HEK293 (cell line): ENCODE measurements around the gene DCAKD.

Experiments used
- GLIS2 ChIP-seq: fragments of 450-650 bp; formaldehyde crosslinking; IDR thresholded peaks from 2 replicates; pipeline ENCODE4 v1.5.1; 2016; ENCODE audit warnings: missing biosample characterization, missing genetic modification characterization
- ZBTB8A ChIP-seq: fragments of 450-650 bp; formaldehyde crosslinking; IDR thresholded peaks from 2 replicates; pipeline ENCODE4 v1.5.1; 2016; ENCODE audit warnings: missing biosample characterization, missing genetic modification characterization
- ZNF10 ChIP-seq: fragments of 450-650 bp; formaldehyde crosslinking; IDR thresholded peaks from 2 replicates; pipeline ENCODE4 v1.5.1; 2017; ENCODE audit warnings: missing biosample characterization, missing genetic modification characterization
- ZNF114 ChIP-seq: fragments of 450-650 bp; formaldehyde crosslinking; IDR thresholded peaks from 2 replicates; pipeline ENCODE4 v1.5.0; 2017; ENCODE audit warnings: missing biosample characterization, missing genetic modification characterization
- ZNF138 ChIP-seq: fragments of 450-650 bp; formaldehyde crosslinking; IDR thresholded peaks from 2 replicates; pipeline ENCODE4 v1.5.1; 2016; ENCODE audit warnings: missing biosample characterization, missing genetic modification characterization, borderline replicate concordance
- ZNF174 ChIP-seq: fragments of 450-650 bp; formaldehyde crosslinking; IDR thresholded peaks from 2 replicates; pipeline ENCODE4 v1.5.0; 2017; ENCODE audit warnings: missing biosample characterization, mild to moderate bottlenecking, missing genetic modification characterization
- ZNF19 ChIP-seq: fragments of 450-650 bp; formaldehyde crosslinking; IDR thresholded peaks from 2 replicates; pipeline ENCODE4; 2016; ENCODE audit warnings: missing biosample characterization, missing genetic modification characterization, low read depth
- ZNF23 ChIP-seq: fragments of 450-650 bp; formaldehyde crosslinking; IDR thresholded peaks from 2 replicates; pipeline ENCODE4 v1.5.1; 2016; ENCODE audit warnings: missing biosample characterization, missing genetic modification characterization, borderline replicate concordance
- ZNF24 ChIP-seq: fragments of 450-650 bp; formaldehyde crosslinking; IDR thresholded peaks from 2 replicates; pipeline ENCODE4 v1.5.1; 2016; ENCODE audit warnings: missing biosample characterization, missing genetic modification characterization
- ZNF341 ChIP-seq: fragments of 450-650 bp; formaldehyde crosslinking; IDR thresholded peaks from 2 replicates; pipeline ENCODE4; 2016; ENCODE audit warnings: low read depth, missing biosample characterization, missing genetic modification characterization
- ZNF501 ChIP-seq: fragments of 450-650 bp; formaldehyde crosslinking; IDR thresholded peaks from 2 replicates; pipeline ENCODE4 v1.5.1; 2016; ENCODE audit warnings: missing biosample characterization, missing genetic modification characterization
- ZNF521 ChIP-seq: fragments of 450-650 bp; formaldehyde crosslinking; IDR thresholded peaks from 2 replicates; pipeline ENCODE4 v1.5.1; 2017; ENCODE audit warnings: missing biosample characterization, mild to moderate bottlenecking, missing genetic modification characterization
- ZNF529 ChIP-seq: fragments of 450-650 bp; formaldehyde crosslinking; IDR thresholded peaks from 2 replicates; pipeline ENCODE4 v1.5.1; 2017; ENCODE audit warnings: missing genetic modification characterization, missing biosample characterization; ENCODE audit not compliant: insufficient replicate concordance
- ZNF548 ChIP-seq: fragments of 450-650 bp; formaldehyde crosslinking; IDR thresholded peaks from 2 replicates; pipeline ENCODE4 v1.5.1; 2016; ENCODE audit warnings: missing biosample characterization, missing genetic modification characterization
- ZNF621 ChIP-seq: fragments of 450-650 bp; formaldehyde crosslinking; IDR thresholded peaks from 2 replicates; pipeline ENCODE4 v1.5.1; 2017; ENCODE audit warnings: missing biosample characterization, missing genetic modification characterization
- ZNF626 ChIP-seq: fragments of 450-650 bp; sonication (Bioruptor Pico); formaldehyde crosslinking; IDR thresholded peaks from 2 replicates; pipeline ENCODE4 v1.5.1; 2018; ENCODE audit warnings: missing biosample characterization, missing genetic modification characterization, inconsistent platforms
- ZNF660 ChIP-seq: fragments of 450-650 bp; IDR thresholded peaks from 2 replicates; pipeline ENCODE4 v1.5.1; 2018; ENCODE audit warnings: missing biosample characterization, mild to moderate bottlenecking, missing genetic modification characterization
- ZNF677 ChIP-seq: fragments of 450-650 bp; IDR thresholded peaks from 2 replicates; pipeline ENCODE4 v1.5.0; 2018; ENCODE audit warnings: missing biosample characterization, mild to moderate bottlenecking, missing genetic modification characterization, moderate library complexity
- ZNF76 ChIP-seq: fragments of 450-650 bp; formaldehyde crosslinking; IDR thresholded peaks from 2 replicates; pipeline ENCODE4; 2016; ENCODE audit warnings: low read depth, missing biosample characterization, missing genetic modification characterization, borderline replicate concordance
- ZNF776 ChIP-seq: fragments of 450-650 bp; formaldehyde crosslinking; IDR thresholded peaks from 2 replicates; pipeline ENCODE4 v1.5.0; 2017; ENCODE audit warnings: missing biosample characterization, missing genetic modification characterization, borderline replicate concordance
- ZNF830 ChIP-seq: fragments of 450-650 bp; IDR thresholded peaks from 2 replicates; pipeline ENCODE4 v1.5.0; 2018; ENCODE audit warnings: missing biosample characterization, missing genetic modification characterization, low read depth, mild to moderate bottlenecking, moderate library complexity
- ZSCAN30 ChIP-seq: fragments of 450-650 bp; IDR thresholded peaks from 2 replicates; pipeline ENCODE4 v1.5.1; 2018; ENCODE audit warnings: missing biosample characterization, mild to moderate bottlenecking, missing genetic modification characterization, moderate library complexity
- TF ChIP-seq, protein P1 (sequence below): fragments of 450-650 bp; formaldehyde crosslinking; IDR thresholded peaks from 2 replicates; pipeline ENCODE4 v1.5.1; 2017; ENCODE audit warnings: missing biosample characterization, missing genetic modification characterization
- TF ChIP-seq, protein P2 (sequence below): fragments of 450-650 bp; formaldehyde crosslinking; IDR thresholded peaks from 2 replicates; pipeline ENCODE4 v1.5.1; 2016; ENCODE audit warnings: missing biosample characterization, missing genetic modification characterization
- TF ChIP-seq, protein P3 (sequence below): fragments of 450-650 bp; formaldehyde crosslinking; IDR thresholded peaks from 2 replicates; pipeline ENCODE4 v1.5.1; 2016; ENCODE audit warnings: missing biosample characterization, missing genetic modification characterization
- TF ChIP-seq, protein P4 (sequence below): fragments of 450-650 bp; formaldehyde crosslinking; IDR thresholded peaks from 2 replicates; pipeline ENCODE4 v1.5.1; 2016; ENCODE audit warnings: missing biosample characterization, missing genetic modification characterization
- TF ChIP-seq, protein P5 (sequence below): fragments of 450-650 bp; formaldehyde crosslinking; IDR thresholded peaks from 2 replicates; pipeline ENCODE4 v1.5.1; 2016; ENCODE audit warnings: missing biosample characterization, missing genetic modification characterization

The DCAKD gene

DNA sequence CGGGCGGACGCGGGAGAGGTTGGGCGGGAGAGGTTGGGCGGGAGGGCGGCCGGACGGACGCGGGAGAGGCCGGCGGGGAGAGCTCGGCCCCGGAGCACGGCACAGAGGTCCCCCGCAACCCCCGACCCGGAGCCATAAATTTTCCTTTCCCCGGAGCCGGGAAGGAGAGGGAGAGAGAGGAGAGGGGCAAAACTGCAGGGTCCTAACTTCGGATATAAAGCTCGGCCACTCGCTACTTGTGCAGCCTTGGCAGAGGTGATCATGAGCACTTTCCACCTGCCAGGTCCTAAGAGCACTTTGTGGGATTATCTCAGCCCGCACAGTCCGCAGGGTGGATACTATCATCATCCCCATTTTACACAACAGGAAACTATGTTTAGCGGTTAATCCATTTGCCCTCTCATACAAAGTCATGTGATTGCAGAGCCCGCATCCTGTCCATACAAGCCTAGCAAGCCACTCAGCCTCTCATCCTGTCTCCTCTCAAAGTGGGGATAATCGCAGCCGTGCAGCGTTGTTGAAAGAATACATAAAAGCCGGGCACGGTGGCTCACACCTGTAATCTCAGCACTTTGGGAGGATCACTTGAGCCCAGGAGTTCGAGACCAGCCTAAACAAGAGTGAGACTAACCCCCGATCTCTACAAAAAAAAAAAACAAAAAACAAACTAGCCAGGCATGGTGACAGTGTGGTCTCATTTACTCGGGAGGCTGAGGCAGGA is 780 bp upstream of the DCAKD start (continued):
- no peak for TF ChIP-seq ZNF138
- TF ChIP-seq ZNF626 (tag by site-specific recombination), result no peak
- no peak for TF ChIP-seq ZNF529 (tag by site-specific recombination)
- TF ChIP-seq, protein P1, sequence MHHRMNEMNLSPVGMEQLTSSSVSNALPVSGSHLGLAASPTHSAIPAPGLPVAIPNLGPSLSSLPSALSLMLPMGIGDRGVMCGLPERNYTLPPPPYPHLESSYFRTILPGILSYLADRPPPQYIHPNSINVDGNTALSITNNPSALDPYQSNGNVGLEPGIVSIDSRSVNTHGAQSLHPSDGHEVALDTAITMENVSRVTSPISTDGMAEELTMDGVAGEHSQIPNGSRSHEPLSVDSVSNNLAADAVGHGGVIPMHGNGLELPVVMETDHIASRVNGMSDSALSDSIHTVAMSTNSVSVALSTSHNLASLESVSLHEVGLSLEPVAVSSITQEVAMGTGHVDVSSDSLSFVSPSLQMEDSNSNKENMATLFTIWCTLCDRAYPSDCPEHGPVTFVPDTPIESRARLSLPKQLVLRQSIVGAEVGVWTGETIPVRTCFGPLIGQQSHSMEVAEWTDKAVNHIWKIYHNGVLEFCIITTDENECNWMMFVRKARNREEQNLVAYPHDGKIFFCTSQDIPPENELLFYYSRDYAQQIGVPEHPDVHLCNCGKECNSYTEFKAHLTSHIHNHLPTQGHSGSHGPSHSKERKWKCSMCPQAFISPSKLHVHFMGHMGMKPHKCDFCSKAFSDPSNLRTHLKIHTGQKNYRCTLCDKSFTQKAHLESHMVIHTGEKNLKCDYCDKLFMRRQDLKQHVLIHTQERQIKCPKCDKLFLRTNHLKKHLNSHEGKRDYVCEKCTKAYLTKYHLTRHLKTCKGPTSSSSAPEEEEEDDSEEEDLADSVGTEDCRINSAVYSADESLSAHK (tag by site-specific recombination), result peak; percentile 39; the same call in 1 of the 2 replicates
- no peak for TF ChIP-seq ZNF548 (tag by site-specific recombination)
- peak; percentile 66 for TF ChIP-seq ZBTB8A (tag by site-specific recombination)
- no peak for TF ChIP-seq ZNF23
- no peak for TF ChIP-seq ZNF776 (tag by site-specific recombination)
- no peak for TF ChIP-seq ZNF677 (tag by site-specific recombination)
- no peak for TF ChIP-seq ZNF521 (tag by site-specific recombination)
- TF ChIP-seq ZNF19 (tag by site-specific recombination), result no peak
- no peak for TF ChIP-seq ZNF76
- TF ChIP-seq ZNF10, result no peak
- TF ChIP-seq GLIS2 (tag by site-specific recombination), result peak; percentile 58; the same call in 1 of the 2 replicates
- no peak for TF ChIP-seq ZNF114 (tag by site-specific recombination)
- TF ChIP-seq ZNF830 (tag by site-specific recombination), result no peak
- TF ChIP-seq, protein P2, sequence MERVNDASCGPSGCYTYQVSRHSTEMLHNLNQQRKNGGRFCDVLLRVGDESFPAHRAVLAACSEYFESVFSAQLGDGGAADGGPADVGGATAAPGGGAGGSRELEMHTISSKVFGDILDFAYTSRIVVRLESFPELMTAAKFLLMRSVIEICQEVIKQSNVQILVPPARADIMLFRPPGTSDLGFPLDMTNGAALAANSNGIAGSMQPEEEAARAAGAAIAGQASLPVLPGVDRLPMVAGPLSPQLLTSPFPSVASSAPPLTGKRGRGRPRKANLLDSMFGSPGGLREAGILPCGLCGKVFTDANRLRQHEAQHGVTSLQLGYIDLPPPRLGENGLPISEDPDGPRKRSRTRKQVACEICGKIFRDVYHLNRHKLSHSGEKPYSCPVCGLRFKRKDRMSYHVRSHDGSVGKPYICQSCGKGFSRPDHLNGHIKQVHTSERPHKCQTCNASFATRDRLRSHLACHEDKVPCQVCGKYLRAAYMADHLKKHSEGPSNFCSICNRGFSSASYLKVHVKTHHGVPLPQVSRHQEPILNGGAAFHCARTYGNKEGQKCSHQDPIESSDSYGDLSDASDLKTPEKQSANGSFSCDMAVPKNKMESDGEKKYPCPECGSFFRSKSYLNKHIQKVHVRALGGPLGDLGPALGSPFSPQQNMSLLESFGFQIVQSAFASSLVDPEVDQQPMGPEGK (tag by site-specific recombination), result peak; percentile 56; the same call in 1 of the 2 replicates
- no peak for TF ChIP-seq ZNF660 (tag by site-specific recombination)
- TF ChIP-seq, protein P3, sequence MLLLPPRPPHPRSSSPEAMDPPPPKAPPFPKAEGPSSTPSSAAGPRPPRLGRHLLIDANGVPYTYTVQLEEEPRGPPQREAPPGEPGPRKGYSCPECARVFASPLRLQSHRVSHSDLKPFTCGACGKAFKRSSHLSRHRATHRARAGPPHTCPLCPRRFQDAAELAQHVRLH (tag by site-specific recombination), result 0 out of 2 replicates have a peak, but pooled peaks have one; percentile 26
- TF ChIP-seq ZNF621 (tag by site-specific recombination), result no peak
- peak; percentile 80; the same call in 1 of the 2 replicates for TF ChIP-seq ZNF501
- TF ChIP-seq, protein P4, sequence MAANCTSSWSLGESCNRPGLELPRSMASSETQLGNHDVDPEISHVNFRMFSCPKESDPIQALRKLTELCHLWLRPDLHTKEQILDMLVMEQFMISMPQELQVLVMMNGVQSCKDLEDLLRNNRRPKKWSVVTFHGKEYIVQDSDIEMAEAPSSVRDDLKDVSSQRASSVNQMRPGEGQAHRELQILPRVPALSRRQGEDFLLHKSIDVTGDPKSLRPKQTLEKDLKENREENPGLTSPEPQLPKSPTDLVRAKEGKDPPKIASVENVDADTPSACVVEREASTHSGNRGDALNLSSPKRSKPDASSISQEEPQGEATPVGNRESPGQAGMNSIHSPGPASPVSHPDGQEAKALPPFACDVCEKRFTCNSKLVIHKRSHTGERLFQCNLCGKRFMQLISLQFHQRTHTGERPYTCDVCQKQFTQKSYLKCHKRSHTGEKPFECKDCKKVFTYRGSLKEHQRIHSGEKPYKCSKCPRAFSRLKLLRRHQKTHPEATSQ (tag by site-specific recombination), result no peak
- peak; percentile 47; the same call in 1 of the 2 replicates for TF ChIP-seq ZSCAN30
- TF ChIP-seq ZNF24, result 0 out of 2 replicates have a peak, but pooled peaks have one; percentile 20
- TF ChIP-seq, protein P5, sequence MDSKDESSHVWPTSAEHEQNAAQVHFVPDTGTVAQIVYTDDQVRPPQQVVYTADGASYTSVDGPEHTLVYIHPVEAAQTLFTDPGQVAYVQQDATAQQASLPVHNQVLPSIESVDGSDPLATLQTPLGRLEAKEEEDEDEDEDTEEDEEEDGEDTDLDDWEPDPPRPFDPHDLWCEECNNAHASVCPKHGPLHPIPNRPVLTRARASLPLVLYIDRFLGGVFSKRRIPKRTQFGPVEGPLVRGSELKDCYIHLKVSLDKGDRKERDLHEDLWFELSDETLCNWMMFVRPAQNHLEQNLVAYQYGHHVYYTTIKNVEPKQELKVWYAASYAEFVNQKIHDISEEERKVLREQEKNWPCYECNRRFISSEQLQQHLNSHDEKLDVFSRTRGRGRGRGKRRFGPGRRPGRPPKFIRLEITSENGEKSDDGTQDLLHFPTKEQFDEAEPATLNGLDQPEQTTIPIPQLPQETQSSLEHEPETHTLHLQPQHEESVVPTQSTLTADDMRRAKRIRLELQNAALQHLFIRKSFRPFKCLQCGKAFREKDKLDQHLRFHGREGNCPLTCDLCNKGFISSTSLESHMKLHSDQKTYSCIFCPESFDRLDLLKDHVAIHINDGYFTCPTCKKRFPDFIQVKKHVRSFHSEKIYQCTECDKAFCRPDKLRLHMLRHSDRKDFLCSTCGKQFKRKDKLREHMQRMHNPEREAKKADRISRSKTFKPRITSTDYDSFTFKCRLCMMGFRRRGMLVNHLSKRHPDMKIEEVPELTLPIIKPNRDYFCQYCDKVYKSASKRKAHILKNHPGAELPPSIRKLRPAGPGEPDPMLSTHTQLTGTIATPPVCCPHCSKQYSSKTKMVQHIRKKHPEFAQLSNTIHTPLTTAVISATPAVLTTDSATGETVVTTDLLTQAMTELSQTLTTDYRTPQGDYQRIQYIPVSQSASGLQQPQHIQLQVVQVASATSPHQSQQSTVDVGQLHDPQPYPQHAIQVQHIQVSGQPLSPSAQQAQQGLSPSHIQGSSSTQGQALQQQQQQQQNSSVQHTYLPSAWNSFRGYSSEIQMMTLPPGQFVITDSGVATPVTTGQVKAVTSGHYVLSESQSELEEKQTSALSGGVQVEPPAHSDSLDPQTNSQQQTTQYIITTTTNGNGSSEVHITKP (tag by site-specific recombination), result peak; percentile 45; the same call in 1 of the 2 replicates
- TF ChIP-seq ZNF341, result no peak
- TF ChIP-seq ZNF174, result no peak
